H54 (cell line): ENCODE data around the gene ITGB1.

ENCODE experiments used
- DNase-seq: peaks from one replicate; pipeline ENCODE4 v3.0.0; 2011; ENCODE audit warnings: low spot score, mixed read lengths; ENCODE audit not compliant: insufficient read length
- FAIRE-seq: peaks from 3 replicates; lab custom pipeline; 2011; peaks lifted over from hg19 to GRCh38; lab: Jason Lieb, UNC
- POLR2A ChIP-seq: IDR thresholded peaks from 2 replicates; pipeline ENCODE4 v1.6.1; 2011; ENCODE audit warnings: low read depth, mild to moderate bottlenecking, low read length

The ITGB1 gene

DNA sequence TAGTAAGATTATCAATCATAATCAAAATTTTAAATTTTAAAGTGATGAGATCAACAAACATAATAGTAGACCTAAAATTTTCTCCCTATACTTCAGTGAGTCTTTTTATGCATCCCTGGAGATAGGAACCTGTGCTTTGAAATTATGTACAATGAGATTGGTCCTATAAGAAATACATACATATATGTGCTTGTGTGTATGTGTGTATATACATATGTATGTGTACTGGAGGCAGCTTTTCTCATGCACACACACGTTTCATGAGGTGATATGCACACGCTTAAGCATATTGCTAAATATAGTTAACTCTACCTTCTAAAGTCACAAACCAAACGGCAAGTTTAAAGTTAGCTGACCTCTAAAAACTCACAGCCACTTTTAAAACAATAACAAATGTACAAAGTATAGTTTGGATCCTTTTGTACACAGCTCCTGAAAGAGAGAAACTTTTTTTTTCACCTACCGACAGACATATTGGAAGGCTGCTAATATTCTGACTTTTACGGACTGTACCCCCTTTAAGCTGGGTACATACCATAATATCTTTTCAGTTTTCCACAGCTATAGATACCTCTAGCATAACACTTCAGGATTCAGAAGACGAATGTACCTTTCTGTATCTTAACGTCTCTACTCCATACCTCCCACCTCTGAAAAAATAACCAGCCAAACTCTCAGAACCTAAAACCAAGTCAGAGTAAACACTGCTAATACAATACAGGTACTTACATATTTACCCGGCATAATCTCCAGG is 3.3 kb downstream of the ITGB1 start:
- no peak for DNase-seq
- peak; percentile 71 for FAIRE-seq
- TF ChIP-seq POLR2A, result no peak

DNA sequence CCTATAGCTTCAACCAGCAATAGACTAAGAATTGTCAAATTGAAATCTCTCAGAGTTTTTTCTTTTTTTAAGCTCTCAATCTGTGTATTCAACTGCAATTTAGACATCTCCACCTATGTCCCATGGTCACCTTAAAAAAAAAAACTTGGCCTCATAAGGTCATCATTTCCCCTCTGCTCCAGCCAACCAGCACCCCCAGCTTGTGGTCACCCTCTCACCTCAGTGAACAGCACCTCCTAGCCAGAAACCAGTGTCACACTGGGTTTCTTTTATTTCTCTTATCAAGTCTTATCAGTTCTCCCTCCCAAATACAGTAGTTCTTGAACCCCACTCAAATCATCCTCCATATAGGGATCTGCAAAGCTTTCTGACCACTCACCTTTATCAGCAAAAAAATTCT is 4.0 kb downstream of the ITGB1 start:
- FAIRE-seq, result no peak
- no peak for DNase-seq
- TF ChIP-seq POLR2A, result no peak

DNA sequence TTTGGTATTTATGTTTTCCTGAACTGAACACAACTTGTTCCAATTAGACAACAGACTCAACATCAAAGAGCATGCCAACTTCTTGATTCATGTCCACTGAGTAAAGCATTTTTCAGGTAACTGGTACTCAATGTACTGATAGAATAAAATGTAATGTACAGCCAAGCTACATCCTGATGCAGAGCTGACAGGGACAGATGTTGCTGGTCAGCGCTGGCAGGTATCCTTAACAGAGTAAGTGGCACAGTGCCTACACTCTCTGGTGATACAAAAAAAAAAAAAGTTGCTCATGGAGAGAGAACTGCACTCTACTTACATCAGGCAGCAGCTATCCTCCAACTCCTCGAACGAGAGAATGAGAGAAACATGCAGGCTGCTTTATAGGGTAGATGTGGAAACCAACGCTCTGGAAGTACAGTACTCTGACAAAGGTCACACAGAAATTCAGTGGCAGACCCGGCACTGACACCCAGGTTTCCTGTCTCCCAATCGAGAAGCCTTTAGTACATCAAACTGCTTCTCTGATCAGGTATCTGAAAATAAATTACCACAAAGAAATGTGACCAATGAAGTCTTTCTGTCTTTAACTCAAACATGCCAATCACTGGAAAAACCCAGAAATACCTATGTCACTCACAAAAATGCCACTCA is 4.6 kb downstream of the ITGB1 start:
- FAIRE-seq, result no peak
- DNase-seq, result no peak
- no peak for TF ChIP-seq POLR2A

DNA sequence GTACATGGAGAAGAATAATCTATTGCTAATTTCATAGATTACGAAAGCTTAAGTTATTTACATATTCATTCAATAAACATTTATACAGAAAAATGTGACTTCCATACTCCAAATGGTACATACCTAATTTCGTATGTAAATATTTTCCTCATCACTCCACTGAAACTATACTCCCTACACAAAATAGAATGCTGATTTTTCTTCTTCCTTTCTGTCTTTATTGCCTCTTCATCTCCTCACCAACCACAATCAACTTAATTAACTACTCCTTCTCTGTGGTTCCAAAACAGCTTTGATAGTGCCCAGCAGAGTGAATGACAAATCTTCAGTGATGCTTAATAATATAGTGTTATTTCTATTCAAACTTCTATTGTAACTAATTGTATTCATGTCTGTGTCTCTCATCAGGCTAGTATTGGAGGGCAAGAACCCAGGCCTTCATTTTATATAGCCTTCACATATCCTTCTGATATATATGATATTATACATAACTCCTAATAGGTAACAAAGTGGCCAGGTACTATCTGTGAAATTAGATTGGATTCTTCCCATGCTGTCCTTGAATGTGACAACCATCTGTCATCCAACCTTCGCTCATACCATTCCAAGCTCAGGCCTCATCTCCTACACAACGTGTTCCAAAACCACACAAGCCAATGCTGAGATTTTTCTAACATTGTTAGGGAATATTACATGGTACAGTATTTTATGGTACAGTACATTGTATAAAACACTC is 5.3 kb downstream of the ITGB1 start:
- no peak for DNase-seq
- no peak for FAIRE-seq
- no peak for TF ChIP-seq POLR2A

DNA sequence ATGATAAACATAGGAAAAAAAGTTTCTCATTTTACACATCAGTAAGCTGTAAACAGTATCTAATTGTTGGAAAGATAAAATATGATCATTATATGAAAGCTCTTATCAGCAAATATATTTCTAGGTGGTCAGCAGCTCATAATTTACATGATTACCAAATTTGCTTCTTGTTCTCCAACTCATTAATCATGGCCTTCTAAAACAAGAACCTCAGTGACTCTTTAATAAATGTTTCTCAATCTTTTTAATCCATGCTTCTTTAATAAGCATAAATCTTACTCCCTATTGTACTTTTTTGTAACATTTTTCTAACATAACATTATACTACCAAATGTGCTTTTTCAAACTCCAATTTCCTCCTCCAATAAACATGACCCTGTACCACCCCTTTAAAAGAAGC is 5.9 kb downstream of the ITGB1 start:
- no peak for TF ChIP-seq POLR2A
- FAIRE-seq (no peak), DNase-seq (no peak)

DNA sequence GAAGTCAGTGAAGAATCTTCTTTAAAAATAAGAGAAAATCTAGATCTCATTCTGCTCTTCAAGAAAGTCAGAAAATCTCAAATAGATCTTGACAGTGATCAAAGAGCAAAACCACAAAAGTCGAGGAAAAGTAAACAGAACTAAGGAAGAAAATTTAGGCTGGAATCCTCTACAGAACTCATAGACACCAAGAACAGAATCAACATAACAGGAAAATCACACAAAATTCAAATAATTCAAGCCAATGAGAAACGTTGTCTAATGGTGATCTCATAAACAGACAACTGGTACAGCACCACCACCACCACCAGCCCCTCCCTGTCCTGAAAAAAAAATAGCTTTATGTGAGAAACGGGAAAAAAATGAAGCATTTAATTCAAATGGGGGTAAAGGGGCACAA is 6.9 kb downstream of the ITGB1 start:
- TF ChIP-seq POLR2A, result no peak
- DNase-seq (no peak), FAIRE-seq (peak; percentile 38)

DNA sequence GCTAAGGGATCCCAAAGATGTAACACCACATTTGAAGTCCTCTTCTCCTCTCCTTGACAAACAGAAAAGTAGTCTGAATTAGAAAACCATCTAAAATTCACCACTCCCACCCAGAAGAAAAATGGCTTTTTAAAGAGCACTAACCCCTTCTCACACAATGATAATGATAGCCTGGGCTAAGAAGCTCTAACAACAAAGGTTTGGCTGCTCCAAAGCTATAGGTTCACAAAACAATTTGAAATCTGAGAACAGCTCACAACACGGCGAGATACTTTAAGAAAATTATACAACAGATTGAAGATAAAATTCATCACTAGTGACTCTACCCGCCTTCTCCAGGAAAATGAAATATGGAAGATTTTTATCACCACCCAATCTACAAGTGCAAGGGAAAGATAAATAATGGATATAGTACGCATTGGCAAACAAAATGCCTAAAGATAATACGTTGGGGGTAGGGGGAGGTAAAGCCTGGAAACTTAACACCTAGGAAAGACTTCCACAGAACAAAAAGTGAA is 7.4 kb downstream of the ITGB1 start:
- FAIRE-seq, result peak; percentile 90
- no peak for DNase-seq
- no peak for TF ChIP-seq POLR2A

DNA sequence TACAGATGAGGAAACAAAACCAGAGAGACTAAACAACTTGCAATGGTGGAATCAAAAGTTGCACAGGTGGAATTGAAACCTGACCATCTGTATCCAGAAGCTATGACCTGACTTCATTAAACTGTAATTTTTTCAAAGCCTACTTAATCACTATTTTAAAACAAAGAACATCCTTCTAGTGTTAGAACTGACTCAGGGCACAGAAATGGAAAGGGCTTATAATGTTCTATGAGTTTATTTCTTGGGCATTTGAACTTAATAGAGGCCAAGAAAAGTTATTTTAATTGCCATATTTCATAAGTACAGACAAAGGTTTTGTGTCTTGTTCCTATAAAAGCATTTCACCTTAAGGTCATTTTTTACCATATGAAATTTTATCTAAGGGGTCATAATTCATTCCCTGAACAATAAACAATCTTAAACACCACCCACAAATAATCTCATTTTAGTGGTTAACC is 8.8 kb downstream of the ITGB1 start:
- DNase-seq (no peak), FAIRE-seq (no peak)
- TF ChIP-seq POLR2A, result no peak

DNA sequence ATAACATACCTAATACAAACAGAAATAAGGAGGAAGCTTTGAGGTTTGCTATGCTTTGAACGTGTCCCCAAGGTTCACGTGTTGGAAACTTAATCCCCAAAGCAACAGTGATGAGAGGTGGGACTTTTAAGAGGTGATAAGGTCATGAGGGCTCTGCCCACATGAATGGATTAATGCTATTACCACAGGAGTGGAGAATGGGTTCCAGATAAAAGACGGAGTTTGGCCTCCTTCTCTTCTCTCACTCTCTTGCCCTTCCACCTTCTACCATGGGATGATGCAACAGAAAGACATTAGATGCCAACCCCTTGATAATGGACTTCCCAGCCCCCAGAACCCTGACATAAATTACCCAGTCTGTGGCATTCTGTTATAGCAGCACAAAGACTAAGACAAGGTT is 9.6 kb downstream of the ITGB1 start:
- no peak for DNase-seq

DNA sequence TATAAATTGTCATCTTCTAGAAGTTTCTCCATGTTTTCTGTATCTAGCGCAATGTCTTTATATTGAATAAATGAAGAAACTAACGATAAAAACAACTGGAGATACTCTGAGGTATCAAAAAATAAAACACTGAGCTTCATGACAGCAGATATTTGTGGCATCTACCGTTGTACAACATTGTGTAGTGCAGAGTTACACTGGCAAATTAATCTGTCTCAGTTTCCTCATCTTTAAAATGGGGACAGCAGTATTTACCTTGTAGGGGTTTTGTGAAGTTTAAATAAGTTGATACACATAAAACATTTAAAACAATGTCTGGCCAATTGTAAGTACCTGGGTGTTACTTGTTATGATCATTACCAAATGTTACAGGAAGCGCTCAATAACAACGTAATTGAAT is 10.4 kb downstream of the ITGB1 start:
- FAIRE-seq (peak; percentile 61), DNase-seq (no peak)
- TF ChIP-seq POLR2A, result no peak

More for the DNA sequence above, 9.6 kb downstream of the ITGB1 start:
- FAIRE-seq, result no peak
- TF ChIP-seq POLR2A, result no peak

DNA sequence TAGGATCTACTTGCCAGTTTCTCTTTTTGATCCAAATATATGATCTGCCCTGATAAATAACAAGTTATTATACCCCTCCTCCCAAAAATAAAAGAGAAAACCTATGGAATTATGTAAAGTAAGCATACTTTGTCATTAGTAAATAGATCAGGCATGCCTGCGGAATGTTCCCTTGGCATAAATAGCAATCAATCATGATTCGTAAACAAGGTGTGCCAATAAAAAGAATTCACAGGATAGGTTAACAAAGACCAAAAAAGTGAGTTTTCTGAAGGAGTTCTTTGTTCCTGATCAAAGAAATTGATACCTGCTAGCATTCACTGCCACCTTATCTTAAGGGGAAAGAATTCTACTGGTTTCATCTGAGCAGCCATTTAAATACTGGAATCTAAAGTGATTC is 11.9 kb downstream of the ITGB1 start:
- TF ChIP-seq POLR2A, result no peak
- DNase-seq (no peak), FAIRE-seq (peak; percentile 6)

DNA sequence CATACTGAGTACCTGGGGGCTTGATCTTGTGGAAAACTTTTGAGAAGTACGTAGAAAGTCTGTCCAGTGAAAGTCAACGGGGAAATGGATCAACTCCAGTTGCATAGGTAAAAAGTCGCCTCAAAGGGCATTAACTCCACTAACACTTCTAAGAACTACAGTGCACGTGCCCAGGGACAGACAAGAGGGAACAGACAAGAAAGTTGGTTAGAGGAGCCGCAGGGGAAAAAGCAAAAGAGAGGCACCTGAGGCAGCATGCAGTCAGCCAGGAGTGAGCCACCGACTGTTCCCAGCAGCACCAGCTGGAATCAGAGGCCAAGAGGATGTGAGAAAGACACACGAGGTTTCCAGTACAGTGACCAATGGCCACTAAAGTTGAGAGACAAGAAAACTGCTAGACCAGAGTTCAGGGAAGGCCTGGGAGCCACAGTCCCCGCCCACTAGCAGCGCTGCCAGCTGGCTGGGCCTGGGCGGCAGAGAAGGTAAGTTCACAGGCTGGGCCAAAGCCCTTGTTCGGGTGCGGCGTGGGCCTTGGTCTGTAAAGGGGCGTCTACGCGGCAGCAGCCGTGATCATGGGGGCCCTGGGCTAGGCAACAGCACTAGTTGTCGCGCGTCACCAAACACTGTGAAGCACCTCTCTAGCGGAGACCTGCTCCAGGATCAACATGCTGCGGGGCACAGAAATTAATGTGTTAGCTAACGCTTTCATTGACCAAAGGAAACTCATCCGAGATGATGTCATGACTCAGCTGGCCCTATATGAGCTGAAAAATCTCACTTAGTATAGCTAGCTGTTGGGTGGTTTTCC is 14.0 kb downstream of the ITGB1 start:
- DNase-seq, result no peak
- no peak for FAIRE-seq
- no peak for TF ChIP-seq POLR2A

DNA sequence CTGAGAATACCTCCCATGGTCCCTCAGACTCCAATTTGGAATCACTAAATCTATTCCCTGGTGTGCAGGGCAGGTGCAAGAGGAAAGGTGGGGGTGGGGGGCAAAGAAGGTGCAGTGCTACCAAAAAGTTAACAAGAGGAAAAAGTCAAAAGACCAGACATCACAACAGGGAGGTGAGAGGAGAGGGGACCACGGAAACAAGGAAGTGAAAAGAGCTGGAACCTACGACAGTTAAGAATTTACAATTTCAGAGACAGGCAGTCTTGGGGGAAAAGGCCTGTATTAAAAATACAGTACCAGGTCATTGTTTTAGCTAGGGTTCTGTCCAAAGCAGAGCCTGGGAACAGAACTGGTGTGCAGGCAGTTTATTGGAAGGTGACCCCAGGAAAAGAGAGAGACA is 14.6 kb downstream of the ITGB1 start:
- DNase-seq (no peak), FAIRE-seq (no peak)
- TF ChIP-seq POLR2A, result no peak
